Caco-2 (cell line): ENCODE data around the gene DARS2. TPM values are rescaled to one million over a fixed set of nuclear protein-coding genes. Genes with fewer than 3 reads are reported as not detected.

Source experiments
- BruUV-seq: library from RNA; stranded (reverse); fragments of 400-500 nt; replicated peaks from 2 replicates; lab custom pipeline; 2021; lab: Mats Ljungman, UMichigan
- CTCF ChIA-PET: fragments of 300-600 bp; sonication (Branson Sonifier 250); formaldehyde crosslinking; loops from one replicate; lab custom pipeline; 2022; ENCODE audit warnings: antibody characterized with exemption; lab: Charles Lee
- POLR2A ChIA-PET: fragments of 300-600 bp; sonication (Branson Sonifier 250); formaldehyde crosslinking; loops from one replicate; lab custom pipeline; 2022; ENCODE audit warnings: antibody characterized with exemption; lab: Charles Lee
- DNase-seq, 2 experiments: peaks; one replicate each; pipeline versions ENCODE4 v3.0.0 to v3.0.0-alpha.2; 2020 to 2022
- H3K27me3 ChIP-seq: replicated peaks from 2 replicates; pipeline ENCODE4 v1.6.0; 2011; ENCODE audit warnings: low read length; ENCODE audit not compliant: control insufficient read depth, insufficient read depth
- H3K36me3 ChIP-seq: 2 replicates; pipeline ENCODE4 v1.5.1; 2011; ENCODE audit warnings: low read length; ENCODE audit not compliant: control insufficient read depth, insufficient read depth
- H3K4me1 ChIP-seq: fragments of 250-450 bp; sonication (Bioruptor Pico); 2 replicates; pipeline ENCODE4 v1.5.1; 2020; ENCODE audit warnings: mild to moderate bottlenecking
- H3K4me3 ChIP-seq: 2 replicates; pipeline ENCODE4 v1.5.1; 2011; ENCODE audit warnings: low read depth, mild to moderate bottlenecking, control low read depth, low read length
- H3K9me3 ChIP-seq: fragments of 250-450 bp; sonication (Bioruptor Pico); 2 replicates; pipeline ENCODE4 v1.5.1; 2020; ENCODE audit warnings: mild to moderate bottlenecking, moderate library complexity
- H3K27ac Mint-ChIP-seq: one replicate; pipeline ENCODE4 v1.8.0; 2022; ENCODE audit warnings: mixed read lengths; ENCODE audit not compliant: unreplicated experiment
- H3K27me3 Mint-ChIP-seq: one replicate; pipeline ENCODE4 v1.8.0; 2022; ENCODE audit warnings: mixed read lengths; ENCODE audit not compliant: insufficient read depth, unreplicated experiment
- H3K36me3 Mint-ChIP-seq: one replicate; pipeline ENCODE4 v1.8.0; 2022; ENCODE audit warnings: mild to moderate bottlenecking, mixed read lengths; ENCODE audit not compliant: insufficient read depth, unreplicated experiment
- H3K4me1 Mint-ChIP-seq: one replicate; pipeline ENCODE4 v1.8.0; 2022; ENCODE audit warnings: low read depth, mixed read lengths; ENCODE audit not compliant: unreplicated experiment
- H3K4me3 Mint-ChIP-seq: one replicate; pipeline ENCODE4 v1.8.0; 2022; ENCODE audit warnings: mild to moderate bottlenecking, moderate library complexity, mixed read lengths; ENCODE audit not compliant: unreplicated experiment
- H3K9me3 Mint-ChIP-seq: one replicate; pipeline ENCODE4 v1.8.0; 2022; ENCODE audit warnings: mixed read lengths; ENCODE audit not compliant: unreplicated experiment
- CTCF ChIP-seq, 2 experiments: fragments of 200-600 bp in 1 of 2; IDR thresholded peaks; 1 replicate in 1 of 2; 2 replicates in 1 of 2; pipeline versions ENCODE4 v1.5.1 to v1.8.0; 2011 to 2022; ENCODE audit warnings: antibody characterized with exemption in 1 of 2, control low read depth in 1 of 2, inconsistent platforms in 1 of 2, low read depth in 1 of 2, low read length in 1 of 2, mild to moderate bottlenecking in 1 of 2, moderate library complexity in 1 of 2; ENCODE audit not compliant: insufficient read depth in 1 of 2, severe bottlenecking in 1 of 2, unreplicated experiment in 1 of 2
- intact Hi-C: fragments of 100-400 bp; cut with micrococcal nuclease; formaldehyde crosslinking; loops from one replicate; pipeline ENCODE4 v1.10.0; 2022; ENCODE audit not compliant: unreplicated experiment
- total RNA-seq: library from RNA; stranded (reverse); gene quantifications from 2 replicates; pipeline ENCODE4 v1.2.3, GENCODE V29; 2022

The DARS2 gene
- total RNA-seq, 1 experiment from 2014 or later: 41.3 TPM

- H3K4me1 Mint-ChIP-seq: peaks cover 11% of the 10 kb centered on the region
- H3K36me3 Mint-ChIP-seq: peaks cover 46% of the 10 kb centered on the region
- Histone ChIP-seq H3K4me1 (peaks cover 4% of the 10 kb centered on the region; the same call in 1 of the 2 replicates), H3K36me3 (no peaks in the 10 kb centered on the region), H3K4me3 (no peak overlapping the region), H3K27me3 (no peaks in the 10 kb centered on the region), H3K9me3 (no peaks in the 10 kb centered on the region)
- no peak for TF ChIP-seq CTCF (IDR thresholded peaks at IDR 0.05; ENCODE audit: insufficient read depth in 1 of 2, low read depth in 1 of 2, low read length in 1 of 2, severe bottlenecking in 1 of 2, unreplicated experiment in 1 of 2)
- no peak overlapping the region for H3K4me3 Mint-ChIP-seq
- no peaks in the 10 kb centered on the region for H3K27me3 Mint-ChIP-seq
- H3K27ac Mint-ChIP-seq: no peak overlapping the region
- ChIA-PET CTCF (interaction anchor here (0.5 kb wide), 1 partner anchor 437 kb away, joined by 11 read pairs; no protein-coding TSS in a partner anchor), POLR2A (no interaction called here)
- no peak for DNase-seq
- H3K9me3 Mint-ChIP-seq: no peaks in the 10 kb centered on the region
- BruUV-seq: no TSS peak
- intact Hi-C loops: no loop called here
Observed at GRCh38 chr1:173827611-173828010, 3.1 kb downstream of the DARS2 start.

GRCh38 chr1:173832748-173833147 lies 8.3 kb downstream of the DARS2 start:
- no peak for DNase-seq
- H3K4me1 ChIP-seq: no peaks in the 10 kb centered on the region
- no peaks in the 10 kb centered on the region for H3K9me3 Mint-ChIP-seq
- no peaks in the 10 kb centered on the region for H3K4me1 Mint-ChIP-seq
- no peaks in the 10 kb centered on the region for H3K27me3 Mint-ChIP-seq
- no peak overlapping the region for H3K27ac Mint-ChIP-seq
- intact Hi-C loops: no loop called here
- POLR2A ChIA-PET: no interaction called here
- no peaks in the 10 kb centered on the region for H3K36me3 ChIP-seq
- H3K27me3 ChIP-seq: no peaks in the 10 kb centered on the region
- no TSS peak for BruUV-seq
- CTCF ChIA-PET: no interaction called here
- no peak overlapping the region for H3K4me3 Mint-ChIP-seq
- no peak for TF ChIP-seq CTCF (IDR thresholded peaks at IDR 0.05; ENCODE audit: insufficient read depth in 1 of 2, low read depth in 1 of 2, low read length in 1 of 2, severe bottlenecking in 1 of 2, unreplicated experiment in 1 of 2)
- peaks cover 47% of the 10 kb centered on the region for H3K36me3 Mint-ChIP-seq
- H3K9me3 ChIP-seq: no peaks in the 10 kb centered on the region
- H3K4me3 ChIP-seq: no peak overlapping the region

GRCh38 chr1:173852105-173852504 lies 27.6 kb downstream of the DARS2 start:
- peaks cover 68% of the 10 kb centered on the region for H3K36me3 Mint-ChIP-seq
- DNase-seq: no peak
- peaks cover 12% of the 10 kb centered on the region for H3K4me1 Mint-ChIP-seq
- no peak overlapping the region for H3K4me3 ChIP-seq
- no peak for TF ChIP-seq CTCF (IDR thresholded peaks at IDR 0.05; ENCODE audit: insufficient read depth in 1 of 2, low read depth in 1 of 2, low read length in 1 of 2, severe bottlenecking in 1 of 2, unreplicated experiment in 1 of 2)
- H3K4me1 ChIP-seq: peaks cover 6% of the 10 kb centered on the region; the same call in 1 of the 2 replicates
- CTCF ChIA-PET: no interaction called here
- H3K27ac Mint-ChIP-seq: no peak overlapping the region
- BruUV-seq: no TSS peak
- intact Hi-C loops: no loop called here
- no peak overlapping the region for H3K4me3 Mint-ChIP-seq
- no peaks in the 10 kb centered on the region; the same call in 1 of the 2 replicates for H3K36me3 ChIP-seq
- H3K27me3 Mint-ChIP-seq: no peaks in the 10 kb centered on the region
- POLR2A ChIA-PET: no interaction called here
- no peaks in the 10 kb centered on the region for H3K27me3 ChIP-seq
- H3K9me3 Mint-ChIP-seq: no peaks in the 10 kb centered on the region
- no peaks in the 10 kb centered on the region for H3K9me3 ChIP-seq
